ENCODE data around the gene NCOA6.

DNA sequence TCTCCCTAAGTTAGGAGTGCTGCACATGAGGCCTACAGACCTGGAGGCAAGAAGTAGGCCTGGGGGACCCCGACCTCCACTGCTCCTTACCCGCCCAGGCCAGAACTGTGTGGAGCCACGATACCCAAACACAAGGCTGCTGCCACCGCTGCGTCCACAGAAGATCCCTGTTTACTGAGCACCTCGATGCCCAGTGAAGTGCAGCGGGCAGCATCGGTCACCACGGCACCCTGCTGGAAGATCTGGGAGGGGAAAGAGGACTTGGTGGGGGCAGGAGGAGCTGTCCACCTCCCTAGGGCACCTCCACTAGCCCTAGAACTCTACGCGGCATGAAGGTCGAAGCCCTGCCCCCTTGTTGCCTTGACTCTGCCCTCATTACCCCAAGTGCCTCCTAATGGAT, 37.3 kb upstream of the NCOA6 start:
- TF ChIP-seq POLR2AphosphoS5 (IDR thresholded peaks at IDR 0.05; ENCODE audit: low read depth, low read length) (no peak), POLR2A (IDR thresholded peaks at IDR 0.05; ENCODE audit: low read depth, low read length) (no peak), TAF1 (IDR thresholded peaks at IDR 0.05; ENCODE audit: borderline replicate concordance, low read depth, low read length) (no peak)

All from GM12892 (cell line).